GM21526 (cell line): ENCODE data around the gene OPN1SW.

Experiments used
- ATAC-seq: cut with Tn5 transposase; IDR thresholded peaks from one replicate; pipeline ENCODE4 v1.9.1; 2021; ENCODE audit warnings: moderate library complexity; ENCODE audit not compliant: unreplicated experiment, low FRiP score

The OPN1SW gene

GRCh38 chr7:128775744-128776474 is at the start of gene OPN1SW:
TSS of gene OPN1SW (minus strand) at chr7:128775794. CDS start at chr7:128775781, 13 bp downstream.
- no peak for ATAC-seq

GRCh38 chr7:128821724-128822123 is 46.1 kb upstream of the OPN1SW start:
- ATAC-seq: no peak

GRCh38 chr7:128818694-128819093 is 43.1 kb upstream of the OPN1SW start:
- ATAC-seq: no peak

- no peak for ATAC-seq
Observed at GRCh38 chr7:128815289-128815942, 39.8 kb upstream of the OPN1SW start.

- ATAC-seq: no peak
Observed at GRCh38 chr7:128814499-128814898, 38.9 kb upstream of the OPN1SW start.

GRCh38 chr7:128812514-128813168 is 37.0 kb upstream of the OPN1SW start:
- ATAC-seq: no peak

- no peak for ATAC-seq
Observed at GRCh38 chr7:128811631-128812430, 36.2 kb upstream of the OPN1SW start.

- no peak for ATAC-seq
Observed at GRCh38 chr7:128810997-128811396, 35.4 kb upstream of the OPN1SW start.

GRCh38 chr7:128810473-128810872 is 34.9 kb upstream of the OPN1SW start:
- no peak for ATAC-seq

GRCh38 chr7:128809363-128809762 is 33.8 kb upstream of the OPN1SW start:
- no peak for ATAC-seq

GRCh38 chr7:128807191-128807590 is 31.6 kb upstream of the OPN1SW start:
- ATAC-seq: no peak

- no peak for ATAC-seq
Observed at GRCh38 chr7:128805225-128805624, 29.6 kb upstream of the OPN1SW start.

- no peak for ATAC-seq
Observed at GRCh38 chr7:128804484-128804883, 28.9 kb upstream of the OPN1SW start.

GRCh38 chr7:128801667-128802418 is 26.2 kb upstream of the OPN1SW start:
- ATAC-seq: no peak

- ATAC-seq: no peak
Observed at GRCh38 chr7:128801003-128801402, 25.4 kb upstream of the OPN1SW start.

GRCh38 chr7:128800567-128800966 is 25.0 kb upstream of the OPN1SW start:
- ATAC-seq: no peak

GRCh38 chr7:128799451-128799850 is 23.9 kb upstream of the OPN1SW start:
- ATAC-seq: no peak

- ATAC-seq: no peak
Observed at GRCh38 chr7:128796327-128796726, 20.7 kb upstream of the OPN1SW start.

GRCh38 chr7:128795129-128795528 is 19.5 kb upstream of the OPN1SW start:
- ATAC-seq: no peak

GRCh38 chr7:128794436-128794835 is 18.8 kb upstream of the OPN1SW start:
- no peak for ATAC-seq
